ENCODE measurements around the gene NUBP2.

- TF ChIP-seq POLR2AphosphoS5 (IDR thresholded peaks at IDR 0.05; ENCODE audit: low read depth, low read length) (no peak), RCOR1 (IDR thresholded peaks at IDR 0.05; ENCODE audit: low read length) (no peak), GABPA (IDR thresholded peaks at IDR 0.05; ENCODE audit: low read depth) (no peak)
These were observed 3.0 kb downstream of the NUBP2 start for GRCh38 chr16:1785846-1786170.

Measured in SK-N-SH (cell line).